PC-3 (cell line): ENCODE results near the gene CLECL1. TPM values are rescaled to one million over a fixed set of nuclear protein-coding genes. Genes with fewer than 3 reads are reported as not detected.
A peak's percentile ranks its signal among the peaks of the same experiment; 100 is the strongest.

Experiments used
- ATAC-seq: fragments of 200-7000 bp; cut with Tn5 transposase; 2 replicates; pipeline ENCODE4 v1.9.1; 2020; ENCODE audit warnings: mild to moderate bottlenecking, moderate library complexity
- BruUV-seq: library from RNA; stranded (reverse); fragments of 400-500 nt; replicated peaks from 2 replicates; lab custom pipeline; 2021; lab: Mats Ljungman, UMichigan
- CTCF ChIA-PET: fragments of 300-600 bp; sonication (Branson Sonifier 250); formaldehyde crosslinking; loops from one replicate; lab custom pipeline; 2022; ENCODE audit warnings: antibody characterized with exemption; lab: Charles Lee
- POLR2A ChIA-PET: fragments of 300-600 bp; sonication (Branson Sonifier 250); formaldehyde crosslinking; loops from one replicate; lab custom pipeline; 2022; ENCODE audit warnings: antibody characterized with exemption; ENCODE audit not compliant: unreplicated experiment; lab: Charles Lee
- DNase-seq: peaks from one replicate; pipeline ENCODE4 v3.0.0-alpha.2; 2015
- H2AFZ ChIP-seq: fragments of 300-600 bp; sonication (generic); 2 replicates; pipeline ENCODE4 v1.6.0; 2016; ENCODE audit warnings: antibody characterized with exemption, low read length
- H3F3A ChIP-seq: fragments of 300-600 bp; sonication (generic); one replicate; pipeline ENCODE4 v1.6.0; 2017; ENCODE audit warnings: antibody characterized with exemption, low read length, control low read depth, mild to moderate bottlenecking; ENCODE audit not compliant: unreplicated experiment
- H3K27ac ChIP-seq: fragments of 300-600 bp; sonication (generic); 2 replicates; pipeline ENCODE4 v1.5.1; 2016; ENCODE audit warnings: mild to moderate bottlenecking, low read length
- H3K27me3 ChIP-seq: fragments of 300-600 bp; sonication (generic); 2 replicates; pipeline ENCODE4 v1.6.1; 2016; ENCODE audit warnings: low read length, mixed read lengths
- H3K36me3 ChIP-seq: fragments of 300-600 bp; sonication (generic); 2 replicates; pipeline ENCODE4 v1.6.1; 2016; ENCODE audit warnings: low read depth, mixed run types, low read length, mixed read lengths
- H3K4me1 ChIP-seq: fragments of 300-600 bp; sonication (generic); 2 replicates; pipeline ENCODE4 v1.5.1; 2016; ENCODE audit warnings: low read length; ENCODE audit not compliant: insufficient read depth
- H3K4me2 ChIP-seq: fragments of 300-600 bp; sonication (generic); 2 replicates; pipeline ENCODE4 v1.6.0; 2016; ENCODE audit warnings: low read length
- H3K4me3 ChIP-seq: fragments of 300-600 bp; sonication (generic); 2 replicates; pipeline ENCODE4 v1.5.1; 2016; ENCODE audit warnings: mild to moderate bottlenecking, low read length, mixed read lengths
- H3K79me2 ChIP-seq: fragments of 300-600 bp; sonication (generic); 2 replicates; pipeline ENCODE4 v1.6.1; 2017; ENCODE audit warnings: low read length, mixed read lengths
- H3K9ac ChIP-seq: fragments of 300-600 bp; sonication (generic); 2 replicates; pipeline ENCODE4 v1.6.0; 2016; ENCODE audit warnings: mild to moderate bottlenecking, low read length
- H3K9me2 ChIP-seq: fragments of 300-600 bp; sonication (generic); replicated peaks from 2 replicates; pipeline ENCODE4 v1.6.1; 2016; ENCODE audit warnings: mixed run types, low read length, mixed read lengths
- H3K9me3 ChIP-seq: fragments of 300-600 bp; sonication (generic); 2 replicates; pipeline ENCODE4 v1.6.1; 2016; ENCODE audit warnings: low read length, mixed read lengths
- H4K20me1 ChIP-seq: fragments of 300-600 bp; sonication (generic); 2 replicates; pipeline ENCODE4 v1.6.1; 2016; ENCODE audit warnings: low read length, mixed read lengths
- CTCF ChIP-seq: fragments of 300-600 bp; sonication (generic); conservative IDR thresholded peaks from 2 replicates; pipeline ENCODE4 v1.5.1; 2017; ENCODE audit warnings: antibody characterized with exemption, low read depth, mild to moderate bottlenecking, low read length
- EZH2 ChIP-seq: fragments of 300-600 bp; sonication (generic); IDR thresholded peaks from one replicate; pipeline ENCODE4 v1.6.1; 2017; ENCODE audit warnings: antibody characterized with exemption, mild to moderate bottlenecking, low read length; ENCODE audit not compliant: unreplicated experiment
- EZH2phosphoT487 ChIP-seq: fragments of 300-600 bp; sonication (generic); IDR thresholded peaks from 2 replicates; pipeline ENCODE4 v1.6.1; 2018; ENCODE audit warnings: mild to moderate bottlenecking, antibody characterized with exemption, low read length, borderline replicate concordance
- intact Hi-C: fragments of 100-400 bp; cut with micrococcal nuclease; formaldehyde crosslinking; loops from 2 replicates; pipeline ENCODE4 v1.9.0; 2023
- total RNA-seq: library from RNA; depleted of rRNA; stranded (reverse); fragments of >200 nt; gene quantifications from 2 replicates; pipeline ENCODE4 v1.2.3, GENCODE V29; 2014

The CLECL1 gene
- total RNA-seq, 1 experiment from 2014 or later, result not detected

GRCh38 chr12:9721394-9722092 is 11.4 kb downstream of the CLECL1 start:
- no TSS peak for BruUV-seq
- H3K27me3 ChIP-seq, result no peaks in the 10 kb centered on the region
- ATAC-seq (peak; percentile 88), DNase-seq (peak; percentile 86)
- peak overlapping the region; percentile 83 for H3K27ac ChIP-seq
- H3K79me2 ChIP-seq, result no peaks in the 10 kb centered on the region
- no peaks in the 10 kb centered on the region for H4K20me1 ChIP-seq
- intact Hi-C loops, result loop anchor here (5.0 kb wide), 1 partner anchor 74 kb away; no protein-coding TSS in a partner anchor
- H3K4me2 ChIP-seq, result peak overlapping the region; percentile 74
- no peak for TF ChIP-seq CTCF
- no peaks in the 10 kb centered on the region for H3F3A ChIP-seq
- ChIA-PET CTCF (interaction anchor here (0.6 to 1.0 kb wide), 2 partner anchors 8 to 15 kb away, joined by 3 to 4 read pairs; no protein-coding TSS in a partner anchor), POLR2A (no interaction called here)
- H3K4me3 ChIP-seq, result peak overlapping the region; percentile 41; the same call in 1 of the 2 replicates
- no peak overlapping the region for H2AFZ ChIP-seq
- peaks cover 21% of the 10 kb centered on the region for H3K4me1 ChIP-seq
- H3K36me3 ChIP-seq, result no peaks in the 10 kb centered on the region
- H3K9ac ChIP-seq, result peak overlapping the region; percentile 49
- H3K9me3 ChIP-seq, result no peaks in the 10 kb centered on the region
- no peaks in the 10 kb centered on the region for H3K9me2 ChIP-seq

- Histone ChIP-seq H4K20me1 (no peaks in the 10 kb centered on the region), H3K9ac (no peak overlapping the region), H3K9me2 (no peaks in the 10 kb centered on the region), H3K36me3 (no peaks in the 10 kb centered on the region), H3F3A (no peaks in the 10 kb centered on the region), H3K4me2 (no peak overlapping the region), H2AFZ (no peak overlapping the region), H3K9me3 (no peaks in the 10 kb centered on the region), H3K79me2 (no peaks in the 10 kb centered on the region), H3K4me3 (no peak overlapping the region), H3K4me1 (peaks cover 21% of the 10 kb centered on the region), H3K27ac (no peak overlapping the region), H3K27me3 (no peaks in the 10 kb centered on the region)
- TF ChIP-seq CTCF (no peak), EZH2 (no peak), EZH2phosphoT487 (no peak)
- CTCF ChIA-PET, result no interaction called here
- intact Hi-C loops, result loop anchor here (5.0 kb wide), 1 partner anchor 72 kb away; no protein-coding TSS in a partner anchor
- POLR2A ChIA-PET, result no interaction called here
- DNase-seq (no peak), ATAC-seq (no peak)
- no TSS peak for BruUV-seq
Measured at GRCh38 chr12:9719790-9720189, 13.1 kb downstream of the CLECL1 start.

- no peak overlapping the region for H3K9ac ChIP-seq
- no peak for TF ChIP-seq CTCF
- TF ChIP-seq EZH2phosphoT487, result no peak
- no peak for TF ChIP-seq EZH2
- ATAC-seq, result no peak
Measured at GRCh38 chr12:9718968-9719367, 13.9 kb downstream of the CLECL1 start.

More at GRCh38 chr12:9718968-9719367, 13.9 kb downstream of the CLECL1 start:
- Histone ChIP-seq H4K20me1 (no peaks in the 10 kb centered on the region), H3K36me3 (no peaks in the 10 kb centered on the region), H3K27ac (no peak overlapping the region), H3K4me3 (no peak overlapping the region), H3K27me3 (no peaks in the 10 kb centered on the region), H3K79me2 (no peaks in the 10 kb centered on the region), H2AFZ (no peak overlapping the region), H3K9me3 (no peaks in the 10 kb centered on the region), H3K4me1 (peaks cover 21% of the 10 kb centered on the region), H3K4me2 (no peak overlapping the region), H3K9me2 (no peaks in the 10 kb centered on the region), H3F3A (no peaks in the 10 kb centered on the region)
- POLR2A ChIA-PET, result no interaction called here
- intact Hi-C loops, result no loop called here
- no TSS peak for BruUV-seq
- no peak for DNase-seq
- CTCF ChIA-PET, result no interaction called here
